GM12878 (cell line): ENCODE measurements around the gene DDX46. TPM values are rescaled to one million over a fixed set of nuclear protein-coding genes. Genes with fewer than 3 reads are reported as not detected.

ENCODE experiments used
- ATAC-seq: fragments of 200-7000 bp; cut with Tn5 transposase; 3 replicates; pipeline ENCODE4 v1.9.1; 2020; ENCODE audit warnings: mild to moderate bottlenecking, moderate library complexity
- BruUV-seq: library from RNA; stranded (reverse); fragments of 400-500 nt; replicated peaks from 2 replicates; lab custom pipeline; 2021; lab: Mats Ljungman, UMichigan
- CTCF ChIA-PET: fragments of 300-600 bp; sonication (Branson Sonifier 250); formaldehyde crosslinking; extraction: SDS; loops from one replicate; lab custom pipeline; 2021; ENCODE audit warnings: inconsistent platforms; lab: Yijun Ruan, JAX
- POLR2A ChIA-PET: fragments of 350-600 bp; formaldehyde crosslinking; extraction: SDS; loops from one replicate; lab custom pipeline; 2021; ENCODE audit warnings: inconsistent platforms; lab: Charles Lee
- RAD21 ChIA-PET: fragments of 300-600 bp; sonication (Branson Sonifier 250); formaldehyde crosslinking; loops from one replicate; lab custom pipeline; 2023; ENCODE audit warnings: antibody characterized with exemption; ENCODE audit not compliant: unreplicated experiment; lab: Charles Lee
- SMC1A ChIA-PET: fragments of 300-600 bp; sonication (Branson Sonifier 250); formaldehyde crosslinking; loops from one replicate; lab custom pipeline; 2023; ENCODE audit not compliant: unreplicated experiment, uncharacterized antibody; lab: Charles Lee
- DNase-seq: peaks from one replicate; pipeline ENCODE4 v3.0.0-alpha.2; 2011; ENCODE audit warnings: low read depth, low spot score
- FAIRE-seq: peaks from 3 replicates; lab custom pipeline; 2011; peaks lifted over from hg19 to GRCh38; lab: Jason Lieb, UNC
- H2AFZ ChIP-seq: 2 replicates; pipeline ENCODE4 v1.6.0; 2011; ENCODE audit warnings: low read depth, low read length, control low read depth; ENCODE audit not compliant: control insufficient read depth
- H3K27ac ChIP-seq: 2 replicates; pipeline ENCODE4 v1.5.1; 2011; ENCODE audit warnings: control low read depth; ENCODE audit not compliant: control insufficient read depth, insufficient read depth
- H3K27me3 ChIP-seq, 2 experiments: replicated peaks in 1 of 2; 2 replicates each; pipeline versions ENCODE4 v1.6.0 to v1.6.1; 2011; ENCODE audit warnings: low read length in 1 of 2; ENCODE audit not compliant: control insufficient read depth in 2 of 2, insufficient read depth in 2 of 2
- H3K36me3 ChIP-seq, 2 experiments: 2 replicates each; pipeline ENCODE4 v1.5.1; 2011; ENCODE audit warnings: low read length in 1 of 2; ENCODE audit not compliant: control insufficient read depth in 2 of 2, insufficient read depth in 2 of 2
- H3K4me1 ChIP-seq: 2 replicates; pipeline ENCODE4 v1.6.1; 2011; ENCODE audit warnings: mild to moderate bottlenecking, low read length, moderate library complexity, mixed read lengths; ENCODE audit not compliant: control insufficient read depth, insufficient read depth
- H3K4me2 ChIP-seq: 2 replicates; pipeline ENCODE4 v1.6.0; 2011; ENCODE audit warnings: control low read depth; ENCODE audit not compliant: control insufficient read depth, insufficient read depth
- H3K4me3 ChIP-seq: fragments of 200-600 bp; sonication (generic); 2 replicates; pipeline ENCODE4 v1.5.1; 2016
- H3K79me2 ChIP-seq: 2 replicates; pipeline ENCODE4 v1.6.0; 2011; ENCODE audit warnings: low read length; ENCODE audit not compliant: control insufficient read depth, insufficient read depth
- H3K9ac ChIP-seq: 2 replicates; pipeline ENCODE4 v1.8.0; 2011; ENCODE audit warnings: low read length, control low read depth, mixed read lengths; ENCODE audit not compliant: control insufficient read depth, insufficient read depth
- H3K9me3 ChIP-seq: replicated peaks from 3 replicates; pipeline ENCODE4 v1.5.1; 2011; ENCODE audit warnings: mild to moderate bottlenecking, low read length; ENCODE audit not compliant: control insufficient read depth, insufficient read depth
- H4K20me1 ChIP-seq: 2 replicates; pipeline ENCODE4 v1.6.0; 2011; ENCODE audit not compliant: control insufficient read depth, insufficient read depth
- FOS ChIP-seq: IDR thresholded peaks from 3 replicates; pipeline ENCODE4 v1.6.1; 2011; ENCODE audit warnings: borderline replicate concordance; ENCODE audit not compliant: insufficient read length; ENCODE audit errors: extremely low read depth
- NBN ChIP-seq: fragments of 450-650 bp; IDR thresholded peaks from 2 replicates; pipeline ENCODE4 v1.6.1; 2016
- NFIC ChIP-seq: IDR thresholded peaks from 2 replicates; pipeline ENCODE4 v1.6.1; 2012; ENCODE audit warnings: low read depth, mild to moderate bottlenecking, inconsistent platforms, low read length, moderate library complexity
- NR2F1 ChIP-seq: fragments of 450-650 bp; conservative IDR thresholded peaks from 2 replicates; pipeline ENCODE4 v1.6.1; 2017; ENCODE audit warnings: mild to moderate bottlenecking
- NRF1 ChIP-seq: conservative IDR thresholded peaks from 2 replicates; pipeline ENCODE4 v1.6.1; 2011; ENCODE audit warnings: mild to moderate bottlenecking, low read depth, low read length, improper control_type of control experiment
- RAD21 ChIP-seq: IDR thresholded peaks from 2 replicates; pipeline ENCODE4 v1.6.1; 2011; ENCODE audit warnings: mild to moderate bottlenecking, low read depth, low read length, moderate library complexity; ENCODE audit not compliant: insufficient read depth
- STAT3 ChIP-seq: IDR thresholded peaks from 2 replicates; pipeline ENCODE4 v1.6.1; 2011; ENCODE audit warnings: low read depth, low read length, improper control_type of control experiment
- TCF7 ChIP-seq: IDR thresholded peaks from 2 replicates; pipeline ENCODE4 v1.6.1; 2014; ENCODE audit warnings: antibody characterized with exemption, borderline replicate concordance
- WGBS: methylation state at CpG from one replicate; pipeline ENCODE4 v1.1.6; 2016; ENCODE audit warnings: low lambda C conversion rate; ENCODE audit not compliant: insufficient replicate concordance, insufficient coverage; ENCODE audit errors: missing lambda C conversion rate; 5-methylcytosine and 5-hydroxymethylcytosine counted together
- in situ Hi-C: fragments of 300-500 bp; cut with MboI; formaldehyde crosslinking; loops from 9 replicates; pipeline ENCODE4 v1.14.3; 2018; ENCODE audit warnings: mixed read lengths
- intact Hi-C: fragments of 100-400 bp; cut with micrococcal nuclease; formaldehyde crosslinking; loops from one replicate; pipeline ENCODE4 v1.14.2; 2022; ENCODE audit not compliant: unreplicated experiment
- polyA plus RNA-seq, 11 experiments: library from polyadenylated mRNA; depleted of rRNA in 4 of 11; unstranded in 6 of 11; stranded (reverse) in 5 of 11; fragments of >200 nt; fragmentation: Nextera tagmentation in 4 of 11; fragmentation: Illumina TruSeq in 1 of 11; extraction: Ambion mirVana in 4 of 11; extraction: Trizol in 1 of 11; gene quantifications; 1 replicate in 1 of 11; 2 replicates in 10 of 11; pipeline versions ENCODE4 v1.2.1 to v1.2.3, GENCODE V29; 2011 to 2016; ENCODE audit warnings: inconsistent platforms in 2 of 11, missing spikeins in 2 of 11, low read depth in 1 of 11
- total RNA-seq, 4 experiments: library from RNA; depleted of rRNA in 3 of 4; stranded (reverse); fragments of >200 nt in 3 of 4; fragmentation: Illumina TruSeq in 1 of 4; extraction: Trizol in 1 of 4; gene quantifications; 2 replicates each; pipeline versions ENCODE4 v1.2.1 to v1.2.3, GENCODE V29; 2013 to 2021
- TF ChIP-seq, protein P1 (sequence below): fragments of 450-650 bp; IDR thresholded peaks from 2 replicates; pipeline ENCODE4 v1.6.1; 2017; ENCODE audit warnings: mild to moderate bottlenecking, moderate library complexity
- TF ChIP-seq, protein P2 (sequence below): IDR thresholded peaks from 2 replicates; pipeline ENCODE4 v1.6.1; 2012; ENCODE audit warnings: low read depth, low read length, improper control_type of control experiment

DDX46 gene
- total and polyA plus RNA-seq, 10 of the 15 experiments (the other 5 are each of a cell fraction or from before 2014, with no cell fraction given), result 23.0 to 77.1 (median 42.2) TPM

DNA sequence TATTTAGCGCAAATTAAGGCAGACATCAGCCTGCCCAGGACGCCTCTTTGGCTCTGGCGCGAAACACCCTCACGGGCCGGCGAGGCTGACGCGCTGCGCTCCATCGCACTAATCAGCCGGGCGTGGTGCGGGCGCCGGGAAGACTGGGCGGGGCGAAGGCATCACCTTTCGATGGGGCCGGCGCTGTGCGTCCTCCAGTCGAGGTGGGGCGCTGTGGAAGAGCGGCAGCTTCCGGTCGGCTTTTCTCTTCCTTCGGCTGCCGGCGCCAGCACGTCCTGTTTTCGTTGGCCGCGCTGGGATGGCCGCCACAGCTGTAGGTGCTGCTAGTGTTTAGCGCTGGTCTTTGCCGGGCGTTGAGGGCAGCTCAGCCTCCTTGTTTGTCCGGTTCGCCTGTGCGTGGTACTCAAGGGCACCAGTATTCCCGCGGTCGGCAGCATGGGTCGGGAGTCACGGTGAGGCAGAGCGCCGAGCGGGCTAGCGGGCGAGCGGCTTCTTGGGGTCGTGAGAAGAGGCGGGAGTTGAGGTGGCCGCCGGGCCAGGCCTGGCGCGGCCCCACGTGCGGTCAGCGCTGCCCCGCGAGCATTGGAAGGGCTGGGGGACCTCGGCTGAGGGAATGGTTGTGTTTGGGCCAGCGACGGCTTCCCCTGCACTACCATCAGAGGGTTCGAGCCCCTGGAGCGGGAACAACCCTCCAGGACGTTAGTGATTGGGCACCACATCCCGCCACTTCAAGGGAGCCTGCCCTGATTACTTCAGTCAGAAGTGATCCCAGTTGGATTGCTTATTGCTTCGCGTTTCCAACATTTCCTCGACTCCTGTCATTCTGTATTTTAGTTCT, at the start of gene DDX46 (continued):
- TF ChIP-seq, protein P1, sequence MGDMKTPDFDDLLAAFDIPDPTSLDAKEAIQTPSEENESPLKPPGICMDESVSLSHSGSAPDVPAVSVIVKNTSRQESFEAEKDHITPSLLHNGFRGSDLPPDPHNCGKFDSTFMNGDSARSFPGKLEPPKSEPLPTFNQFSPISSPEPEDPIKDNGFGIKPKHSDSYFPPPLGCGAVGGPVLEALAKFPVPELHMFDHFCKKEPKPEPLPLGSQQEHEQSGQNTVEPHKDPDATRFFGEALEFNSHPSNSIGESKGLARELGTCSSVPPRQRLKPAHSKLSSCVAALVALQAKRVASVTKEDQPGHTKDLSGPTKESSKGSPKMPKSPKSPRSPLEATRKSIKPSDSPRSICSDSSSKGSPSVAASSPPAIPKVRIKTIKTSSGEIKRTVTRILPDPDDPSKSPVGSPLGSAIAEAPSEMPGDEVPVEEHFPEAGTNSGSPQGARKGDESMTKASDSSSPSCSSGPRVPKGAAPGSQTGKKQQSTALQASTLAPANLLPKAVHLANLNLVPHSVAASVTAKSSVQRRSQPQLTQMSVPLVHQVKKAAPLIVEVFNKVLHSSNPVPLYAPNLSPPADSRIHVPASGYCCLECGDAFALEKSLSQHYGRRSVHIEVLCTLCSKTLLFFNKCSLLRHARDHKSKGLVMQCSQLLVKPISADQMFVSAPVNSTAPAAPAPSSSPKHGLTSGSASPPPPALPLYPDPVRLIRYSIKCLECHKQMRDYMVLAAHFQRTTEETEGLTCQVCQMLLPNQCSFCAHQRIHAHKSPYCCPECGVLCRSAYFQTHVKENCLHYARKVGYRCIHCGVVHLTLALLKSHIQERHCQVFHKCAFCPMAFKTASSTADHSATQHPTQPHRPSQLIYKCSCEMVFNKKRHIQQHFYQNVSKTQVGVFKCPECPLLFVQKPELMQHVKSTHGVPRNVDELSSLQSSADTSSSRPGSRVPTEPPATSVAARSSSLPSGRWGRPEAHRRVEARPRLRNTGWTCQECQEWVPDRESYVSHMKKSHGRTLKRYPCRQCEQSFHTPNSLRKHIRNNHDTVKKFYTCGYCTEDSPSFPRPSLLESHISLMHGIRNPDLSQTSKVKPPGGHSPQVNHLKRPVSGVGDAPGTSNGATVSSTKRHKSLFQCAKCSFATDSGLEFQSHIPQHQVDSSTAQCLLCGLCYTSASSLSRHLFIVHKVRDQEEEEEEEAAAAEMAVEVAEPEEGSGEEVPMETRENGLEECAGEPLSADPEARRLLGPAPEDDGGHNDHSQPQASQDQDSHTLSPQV, result no peak; the same call in 1 of the 2 replicates
- TF ChIP-seq TCF7, result no peak
- TF ChIP-seq NBN, result peak; percentile 87
- TF ChIP-seq, protein P2, sequence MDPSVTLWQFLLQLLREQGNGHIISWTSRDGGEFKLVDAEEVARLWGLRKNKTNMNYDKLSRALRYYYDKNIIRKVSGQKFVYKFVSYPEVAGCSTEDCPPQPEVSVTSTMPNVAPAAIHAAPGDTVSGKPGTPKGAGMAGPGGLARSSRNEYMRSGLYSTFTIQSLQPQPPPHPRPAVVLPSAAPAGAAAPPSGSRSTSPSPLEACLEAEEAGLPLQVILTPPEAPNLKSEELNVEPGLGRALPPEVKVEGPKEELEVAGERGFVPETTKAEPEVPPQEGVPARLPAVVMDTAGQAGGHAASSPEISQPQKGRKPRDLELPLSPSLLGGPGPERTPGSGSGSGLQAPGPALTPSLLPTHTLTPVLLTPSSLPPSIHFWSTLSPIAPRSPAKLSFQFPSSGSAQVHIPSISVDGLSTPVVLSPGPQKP, result peak; percentile 90

DNA sequence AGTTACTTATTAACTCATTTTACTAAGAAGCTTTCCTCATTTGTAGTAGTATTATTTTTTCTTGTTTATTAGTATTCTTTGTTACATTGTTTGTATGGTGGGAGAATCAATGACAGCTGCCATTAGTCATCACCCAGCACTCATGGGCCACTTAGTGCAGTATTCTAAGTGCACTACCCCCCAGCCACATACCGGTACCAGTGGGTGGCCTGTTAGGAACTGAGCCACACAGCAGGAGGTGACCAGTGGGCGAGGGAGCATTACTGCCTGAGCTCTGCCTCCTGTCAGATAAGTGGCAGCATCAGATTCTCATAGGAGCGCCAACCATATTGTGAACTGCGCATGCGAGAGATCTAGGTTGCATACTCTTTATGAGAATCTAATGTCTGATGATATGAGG, 44.5 kb upstream of the DDX46 start:
- FAIRE-seq (no peak), DNase-seq (no peak), ATAC-seq (no peak)
- peaks cover 2 to 36% of the 10 kb centered on the region in 2 experiments for H3K36me3 ChIP-seq
- RAD21 ChIA-PET, result no interaction called here
- H3K4me3 ChIP-seq, result no peak overlapping the region
- 99% methylated on average over 5 of the region's 5 CpGs for WGBS
- H3K27me3 ChIP-seq, result no peaks in the 10 kb centered on the region
- no TSS peak for BruUV-seq
- no peak overlapping the region for H3K9ac ChIP-seq
- no peak overlapping the region for H3K27ac ChIP-seq
- H3K9me3 ChIP-seq, result no peaks in the 10 kb centered on the region
- no peaks in the 10 kb centered on the region for H4K20me1 ChIP-seq
- H2AFZ ChIP-seq, result no peak overlapping the region
- no peaks in the 10 kb centered on the region for H3K4me1 ChIP-seq
- POLR2A ChIA-PET, result no interaction called here
- intact Hi-C loops, result no loop called here
- SMC1A ChIA-PET, result interaction anchor here (1.0 to 1.3 kb wide), 3 partner anchors 22 to 59 kb away, joined by 3 to 6 read pairs (median 3); no protein-coding TSS in a partner anchor
- H3K79me2 ChIP-seq, result no peaks in the 10 kb centered on the region
- CTCF ChIA-PET, result interaction anchor here (0.6 kb wide), 1 partner anchor 22 kb away, joined by 4 read pairs; no protein-coding TSS in a partner anchor
- in situ Hi-C loops, result no loop called here
- no peak overlapping the region for H3K4me2 ChIP-seq
- TF ChIP-seq, protein P1, result no peak
- TF ChIP-seq FOS (no peak), NRF1 (no peak), STAT3 (no peak), NR2F1 (no peak), RAD21 (no peak), NFIC (no peak)
